Metanephros (tissue), 1 donor: ENCODE data around the gene PLD2. TPM values are rescaled to one million over a fixed set of nuclear protein-coding genes. Genes with fewer than 3 reads are reported as not detected.

Experiments used
- total RNA-seq: library from RNA; depleted of rRNA; stranded (reverse); fragments of >200 nt; gene quantifications from one replicate; pipeline ENCODE4 v1.2.3, GENCODE V29; 2014

PLD2 gene, protein sequence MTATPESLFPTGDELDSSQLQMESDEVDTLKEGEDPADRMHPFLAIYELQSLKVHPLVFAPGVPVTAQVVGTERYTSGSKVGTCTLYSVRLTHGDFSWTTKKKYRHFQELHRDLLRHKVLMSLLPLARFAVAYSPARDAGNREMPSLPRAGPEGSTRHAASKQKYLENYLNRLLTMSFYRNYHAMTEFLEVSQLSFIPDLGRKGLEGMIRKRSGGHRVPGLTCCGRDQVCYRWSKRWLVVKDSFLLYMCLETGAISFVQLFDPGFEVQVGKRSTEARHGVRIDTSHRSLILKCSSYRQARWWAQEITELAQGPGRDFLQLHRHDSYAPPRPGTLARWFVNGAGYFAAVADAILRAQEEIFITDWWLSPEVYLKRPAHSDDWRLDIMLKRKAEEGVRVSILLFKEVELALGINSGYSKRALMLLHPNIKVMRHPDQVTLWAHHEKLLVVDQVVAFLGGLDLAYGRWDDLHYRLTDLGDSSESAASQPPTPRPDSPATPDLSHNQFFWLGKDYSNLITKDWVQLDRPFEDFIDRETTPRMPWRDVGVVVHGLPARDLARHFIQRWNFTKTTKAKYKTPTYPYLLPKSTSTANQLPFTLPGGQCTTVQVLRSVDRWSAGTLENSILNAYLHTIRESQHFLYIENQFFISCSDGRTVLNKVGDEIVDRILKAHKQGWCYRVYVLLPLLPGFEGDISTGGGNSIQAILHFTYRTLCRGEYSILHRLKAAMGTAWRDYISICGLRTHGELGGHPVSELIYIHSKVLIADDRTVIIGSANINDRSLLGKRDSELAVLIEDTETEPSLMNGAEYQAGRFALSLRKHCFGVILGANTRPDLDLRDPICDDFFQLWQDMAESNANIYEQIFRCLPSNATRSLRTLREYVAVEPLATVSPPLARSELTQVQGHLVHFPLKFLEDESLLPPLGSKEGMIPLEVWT
- 28.2 TPM for total RNA-seq

GRCh38 chr17:4806777-4807604 lies at the start of gene PLD2:
TSS of gene PLD2 (plus strand) at chr17:4807152. CDS start at chr17:4807773, 621 bp downstream.

DNA sequence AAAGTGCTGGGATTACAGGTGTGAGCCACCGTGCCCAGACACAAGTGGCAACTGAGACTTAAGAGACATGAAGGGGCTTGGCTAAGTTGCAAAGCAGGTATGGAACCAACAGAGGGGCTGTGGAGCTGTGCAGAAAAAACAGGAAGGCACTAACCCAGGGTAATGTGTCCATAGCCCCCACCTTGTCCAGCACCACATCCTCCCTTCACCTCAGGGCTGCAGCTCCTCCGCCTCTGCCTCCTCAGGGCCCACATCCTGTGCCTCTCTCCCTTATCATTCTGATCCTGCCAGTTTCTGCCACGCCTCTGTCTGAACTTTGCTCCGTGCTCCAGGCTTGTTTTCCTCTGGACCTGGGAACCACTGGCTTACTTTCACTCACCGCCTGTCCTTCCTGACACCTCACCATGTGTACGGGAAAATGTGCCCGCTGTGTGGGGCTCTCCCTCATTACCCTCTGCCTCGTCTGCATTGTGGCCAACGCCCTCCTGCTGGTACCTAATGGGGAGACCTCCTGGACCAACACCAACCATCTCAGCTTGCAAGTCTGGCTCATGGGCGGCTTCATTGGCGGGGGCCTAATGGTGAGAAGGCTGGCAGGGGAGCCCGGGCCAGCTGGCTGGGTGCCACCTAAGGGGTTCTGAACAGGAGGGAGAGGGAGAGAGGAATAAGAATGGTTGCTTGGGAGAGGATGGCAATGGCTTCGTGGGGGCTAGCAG lies 35.3 kb upstream of the PLD2 start, which contains the start of gene TM4SF5:
TSS of gene TM4SF5 (plus strand) at position 368 of the 716 bp plus-strand sequence. CDS start at position 405, 37 bp downstream.

GRCh38 chr17:4786106-4786511 lies 20.8 kb upstream of the PLD2 start, which contains the start of gene VMO1:
TSS of gene VMO1 (minus strand) at chr17:4786364. CDS start at chr17:4786352, 12 bp downstream.

DNA sequence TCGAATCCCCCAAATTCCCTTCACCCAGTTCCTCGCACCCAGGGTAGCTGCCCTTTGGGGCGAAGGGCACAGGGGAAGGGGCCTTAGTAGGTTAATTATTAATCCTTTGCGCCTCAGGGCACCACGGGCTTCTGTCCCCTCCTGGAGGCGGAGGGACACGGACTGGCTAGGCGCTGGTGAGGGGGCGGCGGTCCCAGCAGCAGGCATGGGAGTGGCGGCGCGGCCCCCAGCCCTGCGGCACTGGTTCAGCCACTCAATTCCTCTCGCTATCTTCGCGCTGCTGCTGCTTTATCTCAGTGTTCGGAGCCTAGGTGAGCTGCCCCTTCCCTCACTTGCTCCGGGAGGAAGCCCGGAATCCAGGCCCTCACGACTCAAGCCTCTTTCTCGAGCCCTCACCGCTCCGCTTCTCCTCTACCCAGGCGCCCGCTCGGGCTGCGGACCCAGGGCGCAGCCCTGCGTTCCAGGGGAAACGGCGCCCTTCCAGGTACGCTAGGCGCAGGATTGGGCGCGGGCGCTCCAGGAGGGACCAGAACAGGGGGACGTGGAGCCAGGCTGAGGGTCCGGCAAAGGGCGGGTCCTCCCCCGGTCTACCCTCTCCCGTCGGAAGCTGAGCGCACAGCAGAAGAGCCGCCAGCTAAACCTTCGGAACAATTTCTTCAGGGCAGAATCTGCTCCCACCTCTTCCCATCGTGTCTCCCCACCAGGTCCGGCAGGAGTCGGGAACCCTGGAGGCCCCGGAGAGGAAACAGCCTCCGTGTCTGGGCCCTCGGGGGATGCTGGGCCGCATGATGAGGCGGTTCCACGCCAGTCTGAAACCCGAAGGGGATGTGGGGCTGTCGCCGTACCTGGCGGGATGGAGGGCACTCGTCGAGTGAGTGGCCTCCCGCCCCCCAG lies 17.9 kb upstream of the PLD2 start, which contains the start of gene GLTPD2:
TSS of gene GLTPD2 (plus strand) at position 158 of the 894 bp plus-strand sequence. CDS start at position 206, 48 bp downstream.

GRCh38 chr17:4802228-4802627 lies 4.7 kb upstream of the PLD2 start, which contains the start of gene C17orf114:
TSS of gene C17orf114 (minus strand) at chr17:4802328.

GRCh38 chr17:4833178-4833940 lies 26.4 kb downstream of the PLD2 start, which contains the start of gene MINK1:
TSS of gene MINK1 (plus strand) at chr17:4833340. CDS start at chr17:4833584, 244 bp downstream.

Other genes starting within 250 kb of the PLD2 start
- 15.0 TPM for gene GGT6, start 246.6 kb upstream of the PLD2 start, total RNA-seq
- 95.6 TPM for gene SMTNL2, start 222.6 kb upstream of the PLD2 start, total RNA-seq
- gene ALOX15, start 165.5 kb upstream of the PLD2 start, total RNA-seq: 0.58 TPM
- 76.5 TPM for gene PELP1, start 103.0 kb upstream of the PLD2 start, total RNA-seq
- gene ARRB2, start 96.5 kb upstream of the PLD2 start, total RNA-seq: 21.9 TPM
- gene MED11, start 75.7 kb upstream of the PLD2 start, total RNA-seq: 19.4 TPM
- gene ZMYND15, start 67.3 kb upstream of the PLD2 start, total RNA-seq: 0.99 TPM
- 14.1 TPM for gene CXCL16, start 67.2 kb upstream of the PLD2 start, total RNA-seq
- 0.53 TPM for gene TM4SF5, start 35.3 kb upstream of the PLD2 start, total RNA-seq
- gene VMO1, start 20.8 kb upstream of the PLD2 start, total RNA-seq: 1.9 TPM
- 5.0 TPM for gene GLTPD2, start 18.2 kb upstream of the PLD2 start, total RNA-seq
- 118 TPM for gene PSMB6, start 11.0 kb upstream of the PLD2 start, total RNA-seq
- 46.9 TPM for gene MINK1, start 26.2 kb downstream of the PLD2 start, total RNA-seq
- 5.6 TPM for gene C17orf107, start 92.4 kb downstream of the PLD2 start, total RNA-seq
- gene CHRNE, start 95.9 kb downstream of the PLD2 start, total RNA-seq: 1.9 TPM
- 0.88 TPM for gene GP1BA, start 125.1 kb downstream of the PLD2 start, total RNA-seq
- 70.5 TPM for gene SLC25A11, start 132.9 kb downstream of the PLD2 start, total RNA-seq
- gene RNF167, start 133.1 kb downstream of the PLD2 start, total RNA-seq: 33.1 TPM
- gene PFN1, start 141.4 kb downstream of the PLD2 start, total RNA-seq: 419 TPM
- gene ENO3, start 144.0 kb downstream of the PLD2 start, total RNA-seq: 699 TPM
- 76.4 TPM for gene SPAG7, start 160.7 kb downstream of the PLD2 start, total RNA-seq
- gene CAMTA2, start 180.5 kb downstream of the PLD2 start, total RNA-seq: 15.8 TPM
- gene INCA1, start 190.4 kb downstream of the PLD2 start, total RNA-seq: 0.58 TPM
- 44.0 TPM for gene KIF1C, start 190.8 kb downstream of the PLD2 start, total RNA-seq
- 0.58 TPM for gene SLC52A1, start 228.3 kb downstream of the PLD2 start, total RNA-seq